IMR-90 (cell line): ENCODE data around the gene ARMC5. TPM values are rescaled to one million over a fixed set of nuclear protein-coding genes. Genes with fewer than 3 reads are reported as not detected.

Experiments
- ATAC-seq: fragments of 200-7000 bp; cut with Tn5 transposase; 2 replicates; pipeline ENCODE4 v1.9.1; 2020; ENCODE audit warnings: low read depth, mild to moderate bottlenecking, moderate library complexity
- BruUV-seq: library from RNA; stranded (reverse); fragments of 400-500 nt; replicated peaks from 2 replicates; lab custom pipeline; 2021; lab: Mats Ljungman, UMichigan
- CTCF ChIA-PET: fragments of 300-600 bp; formaldehyde crosslinking; extraction: SDS; loops from one replicate; lab custom pipeline; 2021; ENCODE audit warnings: antibody characterized with exemption; lab: Yijun Ruan, JAX
- POLR2A ChIA-PET: fragments of 300-600 bp; sonication (Branson Sonifier 250); formaldehyde crosslinking; loops from one replicate; lab custom pipeline; 2022; ENCODE audit warnings: antibody characterized with exemption; ENCODE audit not compliant: unreplicated experiment; lab: Charles Lee
- DNase-seq: peaks from one replicate; pipeline ENCODE4 v3.0.0; 2013
- H2AFZ ChIP-seq: replicated peaks from 2 replicates; pipeline ENCODE3; 2013; ENCODE audit warnings: low read length, mild to moderate bottlenecking; ENCODE audit not compliant: poor library complexity
- H2AK5ac ChIP-seq: 2 replicates; pipeline ENCODE4 v1.6.1; 2013; ENCODE audit warnings: low read depth, low read length, inconsistent platforms
- H2AK9ac ChIP-seq: replicated peaks from 2 replicates; pipeline ENCODE3; 2013; ENCODE audit warnings: mild to moderate bottlenecking, low read depth, low read length, moderate library complexity; ENCODE audit not compliant: poor library complexity
- H2BK120ac ChIP-seq: 2 replicates; pipeline ENCODE4 v1.6.1; 2013; ENCODE audit warnings: low read depth, low read length, inconsistent platforms
- H2BK15ac ChIP-seq: 3 replicates; pipeline ENCODE4 v1.6.1; 2013; ENCODE audit warnings: low read depth, low read length, inconsistent platforms
- H2BK20ac ChIP-seq: 2 replicates; pipeline ENCODE4 v1.6.1; 2013; ENCODE audit warnings: low read depth, mild to moderate bottlenecking, inconsistent platforms, low read length, moderate library complexity
- H2BK5ac ChIP-seq: 2 replicates; pipeline ENCODE4 v1.6.1; 2013; ENCODE audit warnings: mild to moderate bottlenecking, low read depth, low read length, inconsistent platforms; ENCODE audit not compliant: poor library complexity, severe bottlenecking
- H3K14ac ChIP-seq: replicated peaks from 2 replicates; pipeline ENCODE4 v1.6.1; 2013; ENCODE audit warnings: low read depth, low read length, inconsistent platforms
- H3K18ac ChIP-seq: 2 replicates; pipeline ENCODE4 v1.6.1; 2013; ENCODE audit warnings: low read depth, low read length, control low read depth
- H3K23ac ChIP-seq: 2 replicates; pipeline ENCODE4 v1.6.1; 2013; ENCODE audit warnings: low read depth, low read length, inconsistent platforms
- H3K27ac ChIP-seq: 2 replicates; pipeline ENCODE4 v1.5.1; 2013; ENCODE audit warnings: mild to moderate bottlenecking, control low read depth, low read length; ENCODE audit not compliant: insufficient read depth
- H3K27me3 ChIP-seq: 2 replicates; pipeline ENCODE4 v1.6.1; 2013; ENCODE audit warnings: low read length; ENCODE audit not compliant: control insufficient read depth, insufficient read depth
- H3K36me3 ChIP-seq: 2 replicates; pipeline ENCODE4 v1.6.1; 2013; ENCODE audit warnings: low read length, mixed read lengths; ENCODE audit not compliant: control insufficient read depth, insufficient read depth
- H3K4ac ChIP-seq: 2 replicates; pipeline ENCODE4 v1.6.1; 2013; ENCODE audit warnings: low read depth, low read length, inconsistent platforms
- H3K4me1 ChIP-seq: 2 replicates; pipeline ENCODE4 v1.6.1; 2013; ENCODE audit warnings: low read length, mixed read lengths; ENCODE audit not compliant: control insufficient read depth, insufficient read depth
- H3K4me2 ChIP-seq: 2 replicates; pipeline ENCODE4 v1.6.1; 2013; ENCODE audit warnings: low read depth, mild to moderate bottlenecking, control low read depth, low read length, moderate library complexity
- H3K4me3 ChIP-seq: 2 replicates; pipeline ENCODE4 v1.5.1; 2013; ENCODE audit warnings: low read depth, mild to moderate bottlenecking, control low read depth, low read length, moderate library complexity; ENCODE audit not compliant: insufficient read depth
- H3K56ac ChIP-seq: 2 replicates; pipeline ENCODE4 v1.6.1; 2013; ENCODE audit warnings: low read length, inconsistent platforms; ENCODE audit not compliant: insufficient read depth; ENCODE audit errors: extremely low read depth
- H3K79me1 ChIP-seq, 2 experiments: 2 replicates each; pipeline ENCODE4 v1.6.1; 2013; ENCODE audit warnings: low read length in 2 of 2, inconsistent platforms in 1 of 2, low read depth in 1 of 2
- H3K9ac ChIP-seq: 2 replicates; pipeline ENCODE4 v1.6.1; 2013; ENCODE audit warnings: low read depth, low read length, control low read depth
- H3K9me1 ChIP-seq: 2 replicates; pipeline ENCODE4 v1.6.1; 2013; ENCODE audit warnings: low read length, inconsistent platforms; ENCODE audit not compliant: insufficient read depth
- H3K9me3 ChIP-seq: 2 replicates; pipeline ENCODE4 v1.6.1; 2013; ENCODE audit warnings: low read length; ENCODE audit not compliant: control insufficient read depth, insufficient read depth
- H4K20me1 ChIP-seq: 2 replicates; pipeline ENCODE4 v1.6.1; 2013; ENCODE audit warnings: low read length, inconsistent platforms; ENCODE audit not compliant: insufficient read depth
- H4K5ac ChIP-seq: 2 replicates; pipeline ENCODE4 v1.6.1; 2013; ENCODE audit warnings: mild to moderate bottlenecking, low read depth, low read length, control low read depth
- H4K8ac ChIP-seq, 2 experiments: 2 replicates each; pipeline ENCODE4 v1.6.1; 2013; ENCODE audit warnings: low read depth in 2 of 2, low read length in 2 of 2, control low read depth in 1 of 2, inconsistent platforms in 1 of 2
- H4K91ac ChIP-seq: 2 replicates; pipeline ENCODE4 v1.6.1; 2013; ENCODE audit warnings: low read depth, low read length, inconsistent platforms; ENCODE audit not compliant: insufficient read depth
- BHLHE40 ChIP-seq: fragments of 150-350 bp; IDR thresholded peaks from 2 replicates; pipeline ENCODE4 v1.6.1; 2016; ENCODE audit warnings: mild to moderate bottlenecking, low read depth, low read length
- SMC3 ChIP-seq: fragments of 150-350 bp; IDR thresholded peaks from 2 replicates; pipeline ENCODE4 v1.6.1; 2016; ENCODE audit warnings: low read depth, mild to moderate bottlenecking, antibody characterized with exemption, low read length, moderate library complexity
- WGBS, 2 experiments: methylation state at CpG; one replicate each; pipeline versions ENCODE4 v1.1.5 to v1.1.7; 2013; ENCODE audit warnings: missing lambda C conversion rate in 2 of 2; ENCODE audit not compliant: insufficient read length in 1 of 2; ENCODE audit errors: extremely low coverage in 2 of 2; 5-methylcytosine and 5-hydroxymethylcytosine counted together
- dilution Hi-C: fragments of 300-500 bp; cut with HindIII; formaldehyde crosslinking; loops from one replicate; pipeline ENCODE4 v1.14.3; 2018; ENCODE audit warnings: low sequenced_read_pairs; ENCODE audit not compliant: unreplicated experiment
- in situ Hi-C: fragments of 300-500 bp; cut with MboI; formaldehyde crosslinking; loops from 3 replicates; pipeline ENCODE4 v1.14.3; 2019; ENCODE audit warnings: low sequenced_read_pairs, inconsistent platforms, mixed read lengths
- intact Hi-C: fragments of 100-400 bp; cut with micrococcal nuclease; formaldehyde crosslinking; loops from 2 replicates; pipeline ENCODE4 v1.10.0; 2022
- polyA plus RNA-seq, 3 experiments: library from polyadenylated mRNA; depleted of rRNA; stranded (reverse); fragments of >200 nt; gene quantifications; 2 replicates each; pipeline ENCODE4 v1.2.3, GENCODE V29; 2012; ENCODE audit warnings: low replicate concordance in 1 of 3
- total RNA-seq: library from RNA; depleted of rRNA; stranded (reverse); fragments of >200 nt; gene quantifications from 2 replicates; pipeline ENCODE4 v1.2.3, GENCODE V29; 2012

Gene ARMC5
- total and polyA plus RNA-seq, 2 of the 4 experiments (the other 2 are of a cell fraction): 2.3 to 7.5 TPM

DNA sequence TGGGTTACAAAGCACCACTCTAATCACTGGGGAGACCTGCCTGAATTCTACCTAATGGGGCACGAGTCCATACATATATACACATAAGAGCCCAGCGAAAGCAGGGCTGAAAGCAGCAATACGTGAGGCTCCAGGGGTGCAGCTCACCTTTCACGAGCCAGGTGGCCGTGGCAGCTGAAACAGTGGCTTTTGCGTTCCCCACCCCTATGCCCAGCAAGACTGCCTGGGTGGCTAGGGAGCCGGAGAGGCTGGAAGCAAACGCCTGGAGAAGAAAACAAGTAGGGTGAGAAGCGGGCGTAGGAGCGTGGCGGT, 48.3 kb downstream of the ARMC5 start:
- Histone ChIP-seq H3K9ac (peak overlapping the region; percentile 97), H2AK5ac (peak overlapping the region; percentile 100), H2BK15ac (no peak overlapping the region), H3K56ac (peak overlapping the region; percentile 90; the same call in 1 of the 2 replicates), H4K20me1 (no peaks in the 10 kb centered on the region), H3K23ac (peak overlapping the region; percentile 91), H3K4ac (peak overlapping the region; percentile 98), H3K36me3 (peaks cover 14% of the 10 kb centered on the region), H3K4me1 (peaks cover 5% of the 10 kb centered on the region), H3K27ac (peak overlapping the region; percentile 99), H3K27me3 (no peaks in the 10 kb centered on the region), H3K14ac (peak overlapping the region; percentile 95), H3K18ac (peak overlapping the region; percentile 55; the same call in 1 of the 2 replicates), H3K4me3 (peak overlapping the region; percentile 94), H2BK20ac (no peak overlapping the region), H3K4me2 (peak overlapping the region; percentile 99), H2BK5ac (peak overlapping the region; percentile 86), H2BK120ac (peak overlapping the region; percentile 55), H3K9me3 (no peaks in the 10 kb centered on the region), H4K91ac (peak overlapping the region; percentile 94), H2AFZ (peak overlapping the region; percentile 95), H4K8ac (peak overlapping the region; percentile 91 to 94; a peak in 3 of 4 replicates), H2AK9ac (peak overlapping the region; percentile 99), H3K9me1 (peaks cover 5% of the 10 kb centered on the region; the same call in 1 of the 2 replicates), H3K79me1 (peaks cover 16 to 58% of the 10 kb centered on the region in 2 experiments), H4K5ac (peak overlapping the region; percentile 83)
- DNase-seq: no peak
- intact Hi-C loops: loop anchor here (10.0 kb wide), 1 partner anchor 63 kb away; the partner anchor contains the start of gene ZNF843
- dilution Hi-C loops: no loop called here
- CTCF ChIA-PET: no interaction called here
- 0% methylated on average over 3 of the region's 12 CpGs; no CpG with 5 or more reads in 1 of the 2 experiments for WGBS, 2 experiments
- no peak for ATAC-seq
- in situ Hi-C loops: loop anchor here (5.0 to 25.0 kb wide), 3 partner anchors 63 to 370 kb away; partner anchors contain the start of gene ZNF843
- POLR2A ChIA-PET: interaction anchor here (0.6 to 1.6 kb wide), 3 partner anchors 9 to 227 kb away, joined by 5 read pairs; no protein-coding TSS in a partner anchor
- no peak for TF ChIP-seq BHLHE40
- TF ChIP-seq SMC3: no peak
- no TSS peak for BruUV-seq
